Middle frontal gyrus (tissue), 1 donor: Measurements from ENCODE around the gene TAS2R60.
"Not testable (repeated sequence)": the region's sequence is repeated elsewhere in the genome, so short reads cannot be mapped to it uniquely, and the experiment has no call there.

ENCODE experiments used
- DNase-seq: peaks from one replicate; pipeline ENCODE4 v3.0.0-alpha.2; 2015; ENCODE audit warnings: low spot score; ENCODE audit errors: extremely low spot score

TAS2R60 gene, protein sequence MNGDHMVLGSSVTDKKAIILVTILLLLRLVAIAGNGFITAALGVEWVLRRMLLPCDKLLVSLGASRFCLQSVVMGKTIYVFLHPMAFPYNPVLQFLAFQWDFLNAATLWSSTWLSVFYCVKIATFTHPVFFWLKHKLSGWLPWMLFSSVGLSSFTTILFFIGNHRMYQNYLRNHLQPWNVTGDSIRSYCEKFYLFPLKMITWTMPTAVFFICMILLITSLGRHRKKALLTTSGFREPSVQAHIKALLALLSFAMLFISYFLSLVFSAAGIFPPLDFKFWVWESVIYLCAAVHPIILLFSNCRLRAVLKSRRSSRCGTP

DNA sequence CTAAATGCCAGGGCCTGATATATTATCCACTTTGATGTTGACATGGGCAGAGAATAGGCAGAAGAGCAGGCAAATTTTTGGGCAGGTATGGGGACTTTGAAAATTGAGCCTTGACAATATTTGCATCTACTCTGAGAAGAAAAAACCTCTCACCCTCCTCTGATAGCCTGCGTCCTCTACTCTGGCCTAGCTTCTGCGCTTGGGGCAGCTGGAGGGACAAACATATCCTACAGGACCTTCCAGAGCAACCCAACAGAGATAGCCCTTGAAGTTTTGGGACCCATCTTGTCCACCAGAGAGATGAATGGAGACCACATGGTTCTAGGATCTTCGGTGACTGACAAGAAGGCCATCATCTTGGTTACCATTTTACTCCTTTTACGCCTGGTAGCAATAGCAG, at the start of gene TAS2R60:
Gene TAS2R60, plus strand, starts transcription at position 301 of the 400 bp plus-strand sequence. Its CDS starts 0 bp downstream, at position 301.
- DNase-seq = no peak

DNA sequence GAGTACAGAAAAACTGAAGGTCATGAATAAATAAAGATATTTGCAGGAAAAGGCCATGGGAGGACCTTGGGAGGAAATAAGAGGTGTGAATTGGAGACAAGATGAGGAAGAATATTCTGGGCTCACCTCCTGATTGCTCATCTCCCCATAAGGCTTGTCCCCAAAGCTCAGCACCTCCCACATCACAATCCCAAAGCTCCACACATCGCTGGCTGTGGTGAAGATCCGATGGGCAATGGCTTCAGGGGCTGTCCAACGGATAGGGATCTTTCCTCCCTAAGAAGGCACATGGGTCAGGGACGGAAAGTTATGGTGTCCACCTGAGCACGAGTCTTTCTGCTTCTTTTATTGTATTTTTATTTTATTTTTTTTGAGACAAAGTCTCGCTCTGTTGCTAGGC, 49.2 kb upstream of the TAS2R60 start:
- no peak for DNase-seq

DNA sequence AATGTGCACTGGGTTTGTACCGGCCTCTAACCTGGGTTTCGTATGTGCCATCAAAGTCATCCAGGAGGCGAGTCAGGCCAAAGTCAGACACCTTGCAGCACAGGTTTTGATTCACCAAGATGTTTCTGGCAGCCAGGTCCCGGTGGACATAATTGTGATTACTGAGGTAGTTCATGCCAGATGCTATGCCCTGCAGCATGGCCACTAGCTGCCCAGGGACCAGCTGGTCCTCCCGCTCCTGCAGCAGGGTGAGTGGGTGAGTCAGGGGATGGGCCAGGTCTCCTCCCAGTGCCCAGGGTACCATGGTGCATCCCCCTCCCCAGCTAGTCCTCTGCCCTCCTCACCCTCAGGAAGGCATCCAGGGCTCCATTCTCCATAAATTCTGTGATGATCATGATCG, 48.5 kb upstream of the TAS2R60 start:
- no peak for DNase-seq

DNA sequence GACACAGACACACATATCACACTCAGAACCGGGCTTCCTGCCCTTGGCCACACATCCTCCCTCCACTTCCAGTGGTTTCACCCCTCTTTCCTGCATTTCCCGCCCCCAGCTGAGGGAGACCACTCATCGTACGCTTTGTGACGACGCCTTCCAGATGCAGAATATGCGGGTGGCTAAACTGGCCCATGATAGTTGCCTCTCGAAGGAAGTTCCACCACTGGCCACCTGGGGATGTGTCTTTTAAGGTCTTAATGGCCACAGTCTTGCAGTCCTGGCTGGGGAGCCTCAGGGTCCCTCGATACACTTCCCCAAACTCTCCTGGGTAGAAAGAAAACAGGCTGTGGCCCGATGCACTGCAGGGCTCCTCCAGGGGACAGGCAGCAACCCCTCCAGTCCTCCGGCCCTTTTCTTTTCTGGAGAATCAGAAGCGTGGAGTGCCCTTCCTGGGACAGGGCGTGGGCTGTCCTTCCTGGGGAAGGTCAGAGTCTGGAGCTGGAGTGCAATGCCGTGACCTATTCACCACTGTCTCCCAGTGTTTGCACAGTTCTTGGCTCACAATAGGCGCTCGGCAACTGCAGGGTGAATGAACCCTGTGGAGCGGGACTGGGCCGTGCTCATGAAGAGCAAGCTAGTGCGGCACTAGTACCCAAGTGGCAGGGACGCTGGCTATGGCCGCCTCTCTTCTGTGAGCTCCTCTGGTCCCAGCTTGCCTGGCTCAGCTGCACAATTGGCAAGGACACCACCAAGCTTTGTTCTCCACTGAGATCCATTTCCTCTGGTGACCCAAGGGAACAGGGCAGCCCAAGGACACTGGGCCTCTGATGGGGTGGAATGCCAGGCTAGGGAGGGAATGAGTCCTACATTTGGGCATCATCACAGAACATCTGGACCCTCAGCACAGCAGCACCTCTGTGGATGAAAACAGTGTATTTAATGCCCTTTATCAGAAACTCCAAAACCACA, 47.8 kb upstream of the TAS2R60 start:
- no peak for DNase-seq

DNA sequence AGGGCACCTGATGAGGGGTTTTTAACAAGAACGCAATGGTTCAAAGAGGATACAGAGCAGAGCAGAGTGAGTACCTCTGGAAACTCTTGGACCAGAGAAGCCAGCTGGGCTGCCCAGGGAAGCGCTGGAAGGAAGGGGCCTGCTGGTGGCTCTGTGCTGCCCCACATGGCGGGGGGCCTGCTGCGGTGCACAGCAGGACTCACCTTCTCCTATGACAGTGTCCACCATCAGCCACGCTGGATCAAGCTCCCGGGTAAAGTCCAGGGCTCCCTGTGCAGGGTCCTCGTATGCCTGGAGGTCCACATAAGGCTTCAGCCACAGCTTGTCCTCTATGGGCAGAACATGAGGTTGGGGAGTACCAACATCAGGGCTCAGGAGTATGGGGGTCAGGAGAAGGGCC, 47.1 kb upstream of the TAS2R60 start:
- DNase-seq = no peak

DNA sequence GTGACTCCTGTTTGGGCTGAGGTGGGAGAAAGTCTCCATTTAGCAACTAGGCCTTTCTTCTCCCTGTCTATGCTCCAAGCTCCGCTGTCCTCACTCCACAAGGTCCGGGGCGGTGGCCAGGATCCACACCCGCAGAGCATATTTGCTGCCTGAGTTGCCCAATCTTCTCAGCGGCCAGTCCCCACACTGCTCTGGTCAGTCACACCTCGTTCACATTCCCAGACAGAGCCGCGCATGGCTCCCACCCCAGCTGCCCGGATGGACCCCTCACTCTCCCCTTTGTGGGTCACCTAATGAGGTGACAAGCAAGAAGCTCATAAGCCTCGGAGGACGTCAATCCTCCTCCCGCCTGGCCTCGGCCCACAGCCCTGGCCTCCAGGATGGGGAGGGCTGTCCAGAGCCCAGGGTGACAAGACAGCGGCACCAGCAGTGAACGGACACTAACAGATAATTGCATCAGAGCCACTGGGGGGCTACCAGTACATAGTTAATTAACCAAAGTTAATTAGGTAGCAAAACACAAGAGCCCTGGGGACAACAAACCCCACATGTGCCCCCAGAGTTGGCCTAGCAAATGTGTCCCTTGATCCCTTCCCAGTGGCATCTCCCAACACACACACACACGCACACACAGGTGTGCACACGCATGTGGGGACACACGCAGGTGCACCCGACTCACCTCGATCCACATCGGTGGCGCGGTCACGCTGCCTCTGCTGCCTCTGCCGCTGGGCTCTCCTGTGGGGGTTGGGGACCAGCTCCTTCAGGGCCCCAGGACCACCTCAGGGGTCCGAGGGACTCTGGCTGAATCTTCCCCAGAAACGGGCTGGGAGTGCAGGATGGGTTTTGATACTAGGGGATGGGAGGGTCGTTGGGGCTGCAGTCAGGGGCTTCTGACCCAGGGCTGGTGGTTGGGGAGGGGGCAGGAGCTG, 46.4 kb upstream of the TAS2R60 start:
- no peak for DNase-seq

DNA sequence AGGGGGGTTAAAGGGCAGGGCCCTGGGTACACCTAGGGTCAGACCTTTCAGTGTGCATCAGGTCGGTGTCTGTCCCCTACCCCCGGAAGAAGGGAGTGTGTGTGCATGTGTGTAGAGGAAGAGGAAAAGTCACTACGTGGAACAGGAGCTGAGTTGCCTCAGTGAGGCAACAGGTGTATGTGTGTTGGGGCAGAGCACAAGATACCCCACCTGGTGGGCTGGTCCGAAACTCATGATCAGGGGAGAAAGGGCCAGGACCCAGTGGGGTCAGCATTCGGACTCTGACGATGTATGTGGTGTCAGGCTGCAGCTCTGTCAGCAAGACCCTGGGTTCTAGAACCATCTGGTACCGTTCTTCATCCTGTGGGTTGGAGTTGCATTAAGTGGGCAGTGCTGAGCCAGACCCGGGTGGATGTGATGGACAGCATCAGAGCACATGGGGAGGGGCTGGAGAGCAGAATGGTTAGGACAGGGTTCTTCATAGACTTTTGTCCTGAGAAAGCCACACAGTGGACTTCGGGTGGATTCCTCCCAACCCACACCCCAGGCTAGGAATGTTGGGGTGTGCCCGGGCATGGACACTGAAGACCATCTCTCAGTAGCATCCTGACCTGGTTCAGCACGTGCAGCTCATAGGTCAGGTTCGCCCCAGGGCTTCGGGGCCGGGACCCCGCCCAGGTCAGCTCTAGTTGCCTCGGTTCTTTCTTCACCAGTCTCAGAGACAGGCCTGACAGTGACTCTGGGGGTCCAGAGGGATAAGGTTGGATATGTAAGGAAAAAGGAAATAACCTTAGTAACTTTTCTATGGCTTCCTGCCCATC, 45.3 kb upstream of the TAS2R60 start:
- no peak for DNase-seq

DNA sequence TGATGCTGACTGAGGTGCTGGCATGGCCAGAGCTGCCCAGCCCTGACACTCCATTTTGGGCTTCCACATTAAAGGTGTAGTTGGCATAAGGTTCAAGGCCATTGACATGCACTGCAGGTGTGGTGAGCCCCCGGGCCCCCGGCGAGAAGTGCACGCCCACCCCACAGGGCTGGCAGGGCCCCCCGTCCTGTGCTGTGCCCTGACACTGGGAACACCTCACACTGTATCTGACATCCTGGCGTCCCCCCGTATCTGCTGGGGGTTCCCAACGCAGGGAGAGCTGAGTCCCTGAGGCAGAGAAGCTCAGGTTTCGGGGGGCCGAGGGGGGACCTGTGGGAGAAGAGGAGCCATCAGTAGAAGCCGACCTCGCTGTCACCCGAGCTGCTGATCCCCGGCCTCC, 44.6 kb upstream of the TAS2R60 start:
- DNase-seq = no peak

DNA sequence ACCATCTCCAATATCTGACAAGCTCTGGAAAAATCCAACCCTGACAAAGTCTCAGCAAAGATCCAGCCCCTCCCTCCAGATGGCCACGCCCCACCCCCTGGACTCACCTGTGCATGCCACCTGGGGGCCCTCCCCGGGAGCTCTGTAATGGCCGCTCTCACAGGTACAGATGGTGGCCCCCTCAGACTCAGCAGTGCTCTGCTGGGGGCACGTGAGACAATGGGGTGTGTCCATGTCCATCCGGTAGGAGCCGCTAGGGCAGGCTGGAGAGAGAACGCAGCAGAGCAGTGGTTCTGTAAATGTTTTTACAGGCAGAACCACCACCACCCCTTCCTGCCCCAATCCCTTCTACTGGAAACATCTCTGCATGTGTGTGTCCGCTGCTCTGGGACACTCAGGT, 44.1 kb upstream of the TAS2R60 start:
- no peak for DNase-seq

DNA sequence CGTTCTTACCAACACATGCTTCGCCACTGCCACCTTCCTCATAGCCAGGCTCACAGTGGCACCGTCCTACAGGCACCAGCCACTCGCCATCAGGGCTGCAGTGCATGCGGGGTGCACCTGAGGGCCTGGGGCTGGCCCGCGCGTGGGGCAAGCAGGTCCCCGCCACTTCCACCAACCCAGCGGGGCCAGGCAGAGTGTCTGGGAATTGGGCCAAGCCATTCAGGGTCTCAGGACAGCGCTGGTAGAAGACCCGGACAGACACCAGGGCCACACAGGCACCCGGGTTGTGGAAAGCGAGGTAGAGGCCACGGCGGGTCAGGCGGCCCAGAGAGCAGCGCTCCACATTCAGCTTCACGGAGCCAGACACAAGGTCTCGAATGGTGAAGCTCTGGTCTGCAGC, 43.6 kb upstream of the TAS2R60 start:
- DNase-seq = no peak

DNA sequence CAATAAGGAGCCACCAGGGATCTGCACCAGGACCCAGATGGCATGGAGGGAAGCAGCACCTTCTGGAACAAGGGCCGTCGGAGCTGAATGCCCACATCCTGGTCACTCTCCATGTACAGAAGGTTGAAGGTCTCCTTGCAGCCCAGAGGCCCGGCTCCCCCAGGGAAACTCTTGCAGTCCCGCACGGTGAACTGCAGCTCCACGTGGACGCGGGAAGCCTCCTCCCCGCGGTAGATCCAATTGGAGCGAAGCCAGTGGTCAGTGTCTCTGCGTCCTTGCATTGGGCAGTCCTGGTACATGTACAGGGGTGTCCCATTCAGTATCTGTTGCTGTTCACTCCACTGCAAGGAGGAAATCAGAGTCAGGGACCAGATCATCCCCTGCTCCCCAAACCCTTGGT, 42.0 kb upstream of the TAS2R60 start:
- no peak for DNase-seq

DNA sequence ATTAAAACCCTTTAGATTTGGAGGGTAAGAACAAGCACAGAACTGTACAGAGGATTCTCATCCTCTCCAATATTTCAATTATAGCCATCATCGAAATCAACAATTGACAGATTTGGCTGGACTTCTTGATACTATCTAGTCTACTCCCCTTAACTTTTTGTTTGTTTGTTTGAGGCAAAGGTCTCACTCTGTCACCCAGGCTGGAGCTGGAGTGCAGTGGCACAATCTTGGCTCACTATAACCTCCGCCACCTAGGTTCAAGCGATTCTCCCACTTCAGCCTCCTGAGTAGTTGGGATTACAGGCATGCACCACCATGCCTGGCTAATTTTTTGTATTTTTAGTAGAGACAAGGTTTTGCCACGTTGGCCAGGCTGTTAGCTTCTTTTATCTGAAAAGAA, 41.0 kb upstream of the TAS2R60 start:
- DNase-seq = not testable (repeated sequence)

DNA sequence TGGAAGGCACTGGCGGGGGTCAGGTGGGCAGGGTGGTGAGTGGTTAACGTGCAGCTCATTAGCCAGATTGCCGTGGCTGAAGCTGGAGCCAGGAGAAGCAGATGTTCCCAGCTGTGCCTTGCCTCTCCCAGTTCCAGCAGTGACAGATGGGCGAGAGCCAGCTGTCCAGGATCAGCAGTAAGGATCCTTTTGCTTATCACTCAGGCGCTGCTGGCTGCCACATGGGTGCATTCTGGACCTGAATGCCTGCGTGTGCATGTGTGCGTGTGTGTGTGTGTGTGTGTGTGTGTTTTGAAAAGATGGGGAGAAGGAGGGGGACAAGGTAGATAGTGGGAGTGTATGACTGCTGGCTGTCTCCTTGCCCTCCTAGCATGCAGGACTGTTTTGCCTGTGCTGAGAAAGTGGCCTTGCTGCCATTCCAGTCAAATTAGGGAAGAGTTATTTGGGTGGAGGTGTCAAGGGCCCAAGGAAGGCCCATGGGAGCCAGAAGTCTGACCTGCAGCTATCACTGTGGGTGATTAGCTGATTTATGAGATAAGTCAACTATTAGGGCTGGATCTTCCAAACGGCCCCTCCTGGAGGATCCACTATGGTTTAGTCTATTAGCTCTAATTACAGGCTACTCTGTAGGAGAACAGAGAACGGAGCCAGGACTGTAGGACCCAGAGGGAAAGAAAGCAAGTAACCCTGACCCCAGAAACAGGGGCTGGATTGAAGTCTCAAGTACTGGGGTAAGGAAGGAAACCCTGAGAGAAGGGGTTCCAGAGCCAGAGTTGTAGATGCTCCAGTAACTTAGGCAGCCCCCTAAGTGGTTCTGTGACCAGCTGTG, 37.9 kb upstream of the TAS2R60 start:
- no peak for DNase-seq

DNA sequence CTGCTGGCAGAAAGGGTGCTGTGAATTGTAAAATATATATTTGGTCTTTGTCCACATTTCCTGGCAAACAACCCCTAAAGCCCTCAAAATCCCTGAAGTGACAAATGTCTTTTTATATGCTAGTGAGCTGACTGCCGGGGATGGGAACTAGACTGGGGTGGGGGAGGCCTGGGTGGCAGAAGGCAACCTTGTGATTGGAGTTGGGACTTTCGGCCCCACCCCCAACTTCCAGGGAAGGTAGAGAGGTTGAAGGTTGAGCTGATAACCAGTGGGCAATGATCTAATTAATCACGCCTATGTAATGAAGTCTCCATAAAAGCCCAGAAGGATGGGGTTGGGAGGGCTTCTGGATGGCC, 37.3 kb upstream of the TAS2R60 start:
- DNase-seq = no peak

DNA sequence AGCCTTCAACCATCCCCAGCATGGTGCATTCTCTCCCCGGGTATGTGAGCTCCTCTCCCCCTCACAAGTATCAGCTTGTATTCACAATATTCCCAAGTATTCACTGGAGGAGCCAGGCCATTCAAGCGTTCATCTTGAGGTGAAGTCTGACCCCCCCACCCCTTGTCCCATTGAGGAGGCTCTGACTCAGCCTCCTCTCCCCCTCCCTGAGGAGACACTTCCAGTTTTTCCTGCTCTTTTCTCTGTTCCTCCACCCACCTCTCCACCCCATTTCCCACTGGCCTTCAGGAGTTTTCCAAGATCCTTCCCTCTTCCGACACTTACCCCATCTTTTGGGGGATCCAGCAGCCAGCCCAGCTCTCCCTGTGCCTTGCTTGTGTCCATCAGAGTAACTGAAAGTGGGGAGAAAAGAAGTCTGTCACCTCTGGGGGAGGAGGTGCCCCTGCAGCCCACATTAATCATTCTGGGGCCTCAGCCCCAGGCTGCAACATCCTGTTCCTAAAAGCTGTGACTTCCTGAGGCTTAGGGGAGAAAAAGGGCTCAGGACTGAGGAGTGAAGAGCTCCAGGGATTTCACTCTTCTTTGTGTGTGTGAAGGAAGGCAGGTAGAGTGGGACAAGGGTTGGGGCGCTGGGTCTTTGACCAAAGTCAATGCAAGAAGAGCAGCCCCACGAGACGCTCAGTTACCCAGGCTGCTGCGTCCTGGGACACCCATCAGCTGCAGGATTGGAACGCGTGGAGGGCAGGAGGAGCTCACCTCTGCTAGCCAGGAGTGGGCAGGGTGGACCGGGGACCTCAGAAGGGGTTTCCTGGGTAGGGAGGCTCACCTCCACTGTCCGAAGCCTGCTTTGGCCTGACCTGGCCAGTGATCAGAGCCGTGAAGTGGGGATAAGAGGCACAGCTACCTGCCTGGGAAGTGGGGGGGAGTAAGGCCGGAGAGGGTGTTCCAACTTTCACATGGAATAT, 35.7 kb upstream of the TAS2R60 start:
- no peak for DNase-seq

DNA sequence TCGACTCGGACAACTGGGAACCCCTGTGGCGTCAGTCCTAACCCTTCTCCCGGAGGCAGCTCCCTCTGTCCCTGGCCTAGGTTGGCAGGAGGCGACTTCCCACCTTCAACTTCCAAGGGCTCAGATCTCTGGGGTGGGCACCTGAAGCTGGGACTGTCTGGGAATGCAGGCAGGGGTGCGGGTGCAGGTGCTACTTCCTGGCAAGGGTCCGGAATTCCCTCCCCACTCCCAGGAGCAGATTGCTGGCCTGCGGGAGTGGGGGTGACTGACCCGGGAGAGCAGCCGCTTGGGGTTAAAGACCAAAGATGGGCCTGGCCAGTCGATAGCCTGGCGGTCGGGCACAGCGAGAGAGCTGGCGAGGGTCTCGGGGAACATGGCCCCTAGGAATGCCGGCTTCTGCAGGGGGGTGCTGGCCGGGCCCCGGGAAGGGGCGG, 35.0 kb upstream of the TAS2R60 start:
- no peak for DNase-seq

DNA sequence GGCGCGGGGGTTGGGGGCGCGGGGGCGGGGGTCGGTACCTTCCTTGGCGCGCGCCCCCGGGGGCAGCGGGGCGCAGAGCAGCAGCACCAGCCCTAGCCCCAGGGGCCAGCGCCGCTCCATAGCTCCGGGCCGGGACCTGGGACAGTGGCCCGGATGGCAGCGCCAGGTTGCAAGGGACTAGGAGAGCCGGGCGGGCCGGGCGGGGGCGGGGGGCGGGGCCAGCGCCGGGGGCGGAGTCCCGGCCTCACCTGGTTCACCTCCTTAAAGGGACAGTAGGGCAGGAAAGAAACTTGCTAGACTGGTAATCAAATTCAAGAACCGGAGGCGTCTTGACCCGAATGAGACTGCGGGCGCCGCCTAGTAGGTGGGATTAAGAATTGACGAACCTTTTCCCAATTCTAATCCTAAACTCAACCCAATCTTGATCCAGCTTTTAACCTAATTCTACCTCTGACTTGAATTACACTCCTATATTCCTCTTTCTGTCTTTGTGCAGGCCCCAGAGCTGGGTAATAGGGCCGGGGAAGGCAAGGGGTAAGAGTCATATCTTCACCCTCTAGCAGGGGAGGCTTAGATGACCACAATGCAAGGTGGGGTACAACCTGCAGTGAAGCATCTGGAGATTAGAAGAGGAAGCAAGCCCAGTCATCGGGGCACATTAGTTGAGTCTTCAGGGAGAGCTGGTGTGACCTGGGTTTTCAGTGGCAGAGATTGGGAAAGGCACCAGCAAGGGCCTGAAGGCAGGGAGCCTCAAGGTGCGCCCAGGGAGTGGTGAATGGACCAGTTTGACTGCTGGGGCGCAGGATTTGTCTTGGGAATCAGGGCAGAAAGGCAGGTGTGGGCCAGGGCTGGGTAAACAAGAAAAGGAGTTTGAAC, 34.3 kb upstream of the TAS2R60 start, which contains the start of gene EPHA1:
Gene EPHA1, minus strand, starts transcription at position 171 of the 876 bp plus-strand sequence. Its CDS starts 51 bp downstream, at position 120.
- DNase-seq = no peak
